H1 (cell line): ENCODE data around the gene CBX2. TPM values are rescaled to one million over a fixed set of nuclear protein-coding genes. Genes with fewer than 3 reads are reported as not detected.

ENCODE experiments used
- CTCF ChIA-PET: fragments of 300-600 bp; sonication (Branson Sonifier 250); formaldehyde crosslinking; loops from one replicate; lab custom pipeline; 2021; ENCODE audit not compliant: partially characterized antibody; lab: Charles Lee
- POLR2A ChIA-PET: fragments of 300-600 bp; sonication (Branson Sonifier 250); formaldehyde crosslinking; loops from one replicate; lab custom pipeline; 2021; ENCODE audit warnings: inconsistent platforms; ENCODE audit not compliant: partially characterized antibody; lab: Charles Lee
- DNase-seq, 2 experiments: peaks; one replicate each; pipeline versions ENCODE4 v3.0.0 to v3.0.0-alpha.2; 2010 to 2022; ENCODE audit warnings: low spot score in 2 of 2, low read depth in 1 of 2, mixed read lengths in 1 of 2
- FAIRE-seq: peaks from 2 replicates; lab custom pipeline; 2011; peaks lifted over from hg19 to GRCh38; lab: Jason Lieb, UNC
- H2AFZ ChIP-seq: 2 replicates; pipeline ENCODE4 v1.8.1; 2012; ENCODE audit warnings: low read length, inconsistent platforms
- H2AK5ac ChIP-seq: 2 replicates; pipeline ENCODE4 v1.6.1; 2013; ENCODE audit warnings: low read depth, low read length
- H2BK120ac ChIP-seq: replicated peaks from 2 replicates; pipeline ENCODE3; 2013; ENCODE audit warnings: low read depth, low read length, inconsistent platforms
- H2BK12ac ChIP-seq: 2 replicates; pipeline ENCODE4 v1.6.1; 2013; ENCODE audit warnings: low read depth, low read length
- H2BK15ac ChIP-seq: 2 replicates; pipeline ENCODE4 v1.6.1; 2013; ENCODE audit warnings: low read length
- H2BK20ac ChIP-seq: 2 replicates; pipeline ENCODE4 v1.6.1; 2013; ENCODE audit warnings: low read length
- H2BK5ac ChIP-seq: 2 replicates; pipeline ENCODE4 v1.6.1; 2013; ENCODE audit warnings: low read depth, low read length
- H3K14ac ChIP-seq: 2 replicates; pipeline ENCODE4 v1.6.1; 2013; ENCODE audit warnings: inconsistent platforms; ENCODE audit not compliant: insufficient read length
- H3K18ac ChIP-seq: 2 replicates; pipeline ENCODE4 v1.6.1; 2013; ENCODE audit warnings: low read length; ENCODE audit errors: extremely low read depth
- H3K23ac ChIP-seq: 2 replicates; pipeline ENCODE4 v1.6.1; 2013; ENCODE audit warnings: inconsistent platforms; ENCODE audit not compliant: insufficient read length
- H3K23me2 ChIP-seq: 2 replicates; pipeline ENCODE4 v1.6.1; 2013; ENCODE audit warnings: low read depth, low read length
- H3K27ac ChIP-seq: 2 replicates; pipeline ENCODE4 v1.6.1; 2011; ENCODE audit warnings: low read depth, low read length, inconsistent platforms
- H3K27me3 ChIP-seq, 4 experiments: replicated peaks in 1 of 4; 1 replicate in 1 of 4; 2 replicates in 3 of 4; pipeline versions ENCODE4 v1.6.1 to v1.8.1; 2011 to 2013; ENCODE audit warnings: low read length in 3 of 4, mild to moderate bottlenecking in 3 of 4, inconsistent platforms in 2 of 4, mixed read lengths in 2 of 4, moderate library complexity in 1 of 4; ENCODE audit not compliant: control insufficient read depth in 3 of 4, insufficient read depth in 3 of 4; ENCODE audit errors: extremely low read depth in 1 of 4
- H3K36me3 ChIP-seq, 4 experiments: 2 replicates each; pipeline versions ENCODE4 v1.6.1 to v1.8.1; 2011 to 2013; ENCODE audit warnings: mild to moderate bottlenecking in 4 of 4, low read length in 3 of 4, moderate library complexity in 2 of 4, control low read depth in 1 of 4, inconsistent platforms in 1 of 4; ENCODE audit not compliant: insufficient read depth in 4 of 4, control insufficient read depth in 2 of 4
- H3K4ac ChIP-seq: replicated peaks from 2 replicates; pipeline ENCODE3; 2013; ENCODE audit warnings: low read length, low read depth, mixed read lengths, inconsistent platforms; ENCODE audit not compliant: insufficient read length
- H3K4me1 ChIP-seq, 4 experiments: replicated peaks in 1 of 4; 1 replicate in 1 of 4; 2 replicates in 3 of 4; pipeline versions ENCODE4 v1.6.1 to v1.8.1; 2011 to 2013; ENCODE audit warnings: low read length in 3 of 4, inconsistent platforms in 2 of 4, mixed read lengths in 1 of 4; ENCODE audit not compliant: insufficient read depth in 4 of 4, control insufficient read depth in 3 of 4
- H3K4me2 ChIP-seq, 2 experiments: 2 replicates each; pipeline versions ENCODE4 v1.6.1 to v1.8.1; 2011 to 2013; ENCODE audit warnings: low read depth in 2 of 2, low read length in 2 of 2, control low read depth in 1 of 2, inconsistent platforms in 1 of 2, mild to moderate bottlenecking in 1 of 2; ENCODE audit not compliant: insufficient read depth in 1 of 2
- H3K4me3 ChIP-seq, 4 experiments: fragments of 200-600, 300-600 bp in 1 of 4; sonication (generic), shearing (Covaris generic), sonication (Bioruptor Twin) in 1 of 4; 2 replicates each; pipeline versions ENCODE4 v1.5.1 to v1.8.1; 2011 to 2016; ENCODE audit warnings: low read length in 4 of 4, low read depth in 3 of 4, control low read depth in 2 of 4, inconsistent platforms in 2 of 4, mild to moderate bottlenecking in 2 of 4, mixed read lengths in 1 of 4, moderate library complexity in 1 of 4; ENCODE audit not compliant: insufficient read depth in 2 of 4; ENCODE audit errors: extremely low read depth in 1 of 4
- H3K56ac ChIP-seq: replicated peaks from 2 replicates; pipeline ENCODE3; 2013; ENCODE audit warnings: low read depth, mild to moderate bottlenecking, mixed read lengths, low read length, inconsistent platforms; ENCODE audit not compliant: insufficient read length
- H3K79me1 ChIP-seq: 2 replicates; pipeline ENCODE4 v1.6.1; 2013; ENCODE audit warnings: low read depth, low read length, control low read depth
- H3K79me2 ChIP-seq, 2 experiments: 2 replicates each; pipeline versions ENCODE4 v1.6.1 to v1.8.1; 2012 to 2013; ENCODE audit warnings: low read length in 2 of 2, mild to moderate bottlenecking in 2 of 2, inconsistent platforms in 1 of 2; ENCODE audit not compliant: insufficient read depth in 2 of 2, control insufficient read depth in 1 of 2
- H3K9ac ChIP-seq, 4 experiments: replicated peaks in 1 of 4; 1 replicate in 1 of 4; 2 replicates in 3 of 4; pipeline versions ENCODE4 v1.6.1 to v1.8.1; 2011 to 2013; ENCODE audit warnings: low read depth in 3 of 4, low read length in 3 of 4, control low read depth in 2 of 4, mild to moderate bottlenecking in 2 of 4, moderate library complexity in 2 of 4, inconsistent platforms in 1 of 4; ENCODE audit errors: extremely low read depth in 1 of 4
- H3K9me3 ChIP-seq, 2 experiments: 2 replicates each; pipeline versions ENCODE4 v1.6.1 to v1.8.1; 2012 to 2013; ENCODE audit warnings: mild to moderate bottlenecking in 2 of 2, moderate library complexity in 2 of 2, control low read depth in 1 of 2, inconsistent platforms in 1 of 2, low read depth in 1 of 2, low read length in 1 of 2, mixed read lengths in 1 of 2; ENCODE audit not compliant: insufficient read depth in 2 of 2
- H4K20me1 ChIP-seq, 2 experiments: replicated peaks in 1 of 2; 2 replicates each; pipeline versions ENCODE3 to v1.8.1; 2011 to 2013; ENCODE audit warnings: inconsistent platforms in 2 of 2, low read length in 2 of 2, mild to moderate bottlenecking in 1 of 2; ENCODE audit not compliant: insufficient read depth in 2 of 2, control insufficient read depth in 1 of 2
- H4K5ac ChIP-seq: 2 replicates; pipeline ENCODE4 v1.6.1; 2013; ENCODE audit warnings: low read length, low read depth, mixed read lengths, inconsistent platforms; ENCODE audit not compliant: insufficient read length
- H4K8ac ChIP-seq: 2 replicates; pipeline ENCODE4 v1.8.0; 2013; ENCODE audit warnings: mild to moderate bottlenecking, moderate library complexity, low read length, inconsistent platforms; ENCODE audit not compliant: insufficient read depth; ENCODE audit errors: extremely low read depth
- H4K91ac ChIP-seq: replicated peaks from 2 replicates; pipeline ENCODE3; 2013; ENCODE audit warnings: low read length, mixed read lengths, inconsistent platforms; ENCODE audit not compliant: insufficient read length
- ASH2L ChIP-seq: fragments of 200-600, 300-600 bp; sonication (generic); IDR thresholded peaks from one replicate; pipeline ENCODE4 v1.7.1; 2017; ENCODE audit warnings: low read length
- CHD1 ChIP-seq: IDR thresholded peaks from 2 replicates; pipeline ENCODE4 v1.6.1; 2012; ENCODE audit warnings: low read depth, low read length, improper control_type of control experiment
- POLR2A ChIP-seq, 2 experiments: IDR thresholded peaks; 1 replicate in 1 of 2; 2 replicates in 1 of 2; pipeline ENCODE4 v1.6.1; 2011; ENCODE audit warnings: low read depth in 2 of 2, low read length in 2 of 2, mild to moderate bottlenecking in 2 of 2; ENCODE audit errors: control extremely low read depth in 1 of 2
- POLR2AphosphoS5 ChIP-seq: IDR thresholded peaks from 2 replicates; pipeline ENCODE4 v1.6.1; 2011; ENCODE audit warnings: low read depth, low read length
- RNF2 ChIP-seq: fragments of 200-900, 300-1000 bp; sonication (generic); IDR thresholded peaks from 2 replicates; pipeline ENCODE4 v1.7.1; 2016; ENCODE audit warnings: borderline replicate concordance, low read depth, mild to moderate bottlenecking, antibody characterized with exemption, low read length; ENCODE audit not compliant: poor library complexity, severe bottlenecking; ENCODE audit errors: missing control alignments
- SIRT6 ChIP-seq: IDR thresholded peaks from one replicate; pipeline ENCODE4 v1.7.1; 2012; ENCODE audit warnings: low read length, inconsistent platforms
- SP1 ChIP-seq: IDR thresholded peaks from 2 replicates; pipeline ENCODE4 v1.6.1; 2011; ENCODE audit warnings: low read depth, low read length
- SP2 ChIP-seq: IDR thresholded peaks from 2 replicates; pipeline ENCODE4 v1.6.1; 2012; ENCODE audit warnings: mild to moderate bottlenecking, low read length, inconsistent platforms
- SUZ12 ChIP-seq: fragments of 200-600 bp; sonication (generic); IDR thresholded peaks from 2 replicates; pipeline ENCODE4 v1.6.1; 2012; ENCODE audit warnings: mild to moderate bottlenecking, inconsistent platforms, low read length, moderate library complexity, mixed read lengths
- TBP ChIP-seq: IDR thresholded peaks from 2 replicates; pipeline ENCODE4 v1.6.1; 2011; ENCODE audit warnings: low read depth, low read length, improper control_type of control experiment
- TCF12 ChIP-seq: IDR thresholded peaks from 2 replicates; pipeline ENCODE4 v1.6.1; 2011; ENCODE audit warnings: low read depth, mild to moderate bottlenecking, low read length
- ZNF274 ChIP-seq: IDR thresholded peaks from 2 replicates; pipeline ENCODE4 v1.7.0; 2012; ENCODE audit warnings: low read length, borderline replicate concordance; ENCODE audit errors: extremely low read depth
- WGBS, 2 experiments: shearing (Covaris generic) in 1 of 2; methylation state at CpG; one replicate each; pipeline versions ENCODE4 v1.1.6 to v1.1.7; 2013 to 2015; ENCODE audit warnings: low lambda C conversion rate in 2 of 2, mixed read lengths in 2 of 2, inconsistent platforms in 1 of 2, low coverage in 1 of 2, missing lambda C conversion rate in 1 of 2; ENCODE audit not compliant: insufficient replicate concordance in 2 of 2, insufficient coverage in 1 of 2, insufficient read length in 1 of 2; ENCODE audit errors: extremely low coverage in 1 of 2, missing lambda C conversion rate in 1 of 2; 5-methylcytosine and 5-hydroxymethylcytosine counted together
- polyA plus RNA-seq, 7 experiments: library from polyadenylated mRNA; depleted of rRNA in 3 of 7; stranded (reverse) in 5 of 7; unstranded in 2 of 7; fragments of >200 nt in 5 of 7; fragments of 200-250 nt in 2 of 7; gene quantifications; 1 replicate in 5 of 7; 2 replicates in 1 of 7; 4 replicates in 1 of 7; pipeline versions ENCODE4 v1.2.1 to v1.2.3, GENCODE V29; 2011 to 2013; ENCODE audit warnings: missing spikeins in 2 of 7, mixed read lengths in 2 of 7
- total RNA-seq: library from RNA; stranded (reverse); fragmentation: NEBNext Ultra II Directional; extraction: Animal tissue kit (Norgen Biotek cat#: 25700); gene quantifications from 2 replicates; pipeline ENCODE4 v1.2.1, GENCODE V29; 2021
- TF ChIP-seq, protein P1 (sequence below): IDR thresholded peaks from 2 replicates; pipeline ENCODE4 v1.6.1; 2011; ENCODE audit warnings: low read length, improper control_type of control experiment

Gene CBX2
- total and polyA plus RNA-seq, 2 of the 8 experiments (the other 6 are each of a cell fraction or from before 2014, with no cell fraction given), result 64.3 to 83.9 TPM

DNA sequence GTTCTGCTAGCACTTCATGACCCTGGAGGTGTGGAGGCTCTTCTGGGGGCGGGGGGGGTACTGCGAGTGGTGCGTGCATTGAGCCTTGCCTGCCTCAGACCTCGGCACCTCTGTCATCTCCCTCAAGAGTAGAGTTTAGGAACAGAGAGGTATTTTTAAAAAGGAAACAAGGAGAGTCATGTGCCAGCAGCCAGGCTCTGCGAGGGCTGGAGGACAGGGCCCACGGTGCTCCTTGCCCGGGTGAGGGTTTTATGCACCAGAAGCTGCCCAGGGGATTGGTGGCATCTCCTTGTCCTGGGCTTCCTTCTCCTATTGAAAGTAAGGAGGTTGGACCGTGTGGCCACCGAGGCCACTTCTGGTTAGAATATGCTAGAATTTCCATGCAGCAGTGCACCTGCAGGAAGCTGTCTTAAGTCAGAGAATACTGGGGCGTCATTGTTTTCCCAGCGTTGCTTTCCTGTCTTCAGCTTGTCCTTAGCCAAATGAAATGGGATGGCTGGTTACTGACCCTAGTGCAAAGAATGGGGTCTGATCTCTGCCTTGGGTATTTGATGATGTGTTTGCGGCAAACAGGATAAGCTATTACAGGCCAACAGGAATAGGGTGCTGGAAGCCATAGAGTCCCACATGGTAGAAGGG is 3.2 kb downstream of the CBX2 start:
- Histone ChIP-seq H3K9ac (no peak overlapping the region), H2BK120ac (no peak overlapping the region), H3K56ac (no peak overlapping the region), H3K18ac (no peak overlapping the region), H3K4ac (no peak overlapping the region), H4K5ac (no peak overlapping the region), H3K27ac (no peak overlapping the region), H3K79me1 (peaks cover 34% of the 10 kb centered on the region), H3K27me3 (no peaks in the 10 kb centered on the region), H3K4me1 (peaks cover 4 to 26% (median 15%) of the 10 kb centered on the region in 4 experiments), H2BK12ac (no peak overlapping the region), H2AFZ (no peak overlapping the region), H2BK20ac (no peak overlapping the region), H2BK5ac (no peak overlapping the region), H3K36me3 (peaks cover 25 to 65% (median 47%) of the 10 kb centered on the region in 4 experiments; a peak in 7 of 8 replicates), H3K23me2 (peaks cover 10% of the 10 kb centered on the region), H2AK5ac (no peak overlapping the region), H4K91ac (no peak overlapping the region), H3K9me3 (no peaks in the 10 kb centered on the region), H4K20me1 (peaks cover 27 to 48% of the 10 kb centered on the region in 2 experiments), H3K14ac (no peak overlapping the region), H3K23ac (no peak overlapping the region), H2BK15ac (no peak overlapping the region), H3K4me3 (no peak overlapping the region), H3K79me2 (peaks cover 0 to 29% of the 10 kb centered on the region in 2 experiments; a peak in 2 of 4 replicates), H4K8ac (no peak overlapping the region), H3K4me2 (no peak overlapping the region)
- FAIRE-seq (no peak), DNase-seq (no peak)
- TF ChIP-seq CHD1 (no peak), TBP (no peak), POLR2AphosphoS5 (peak; percentile 29; the same call in 1 of the 2 replicates), SIRT6 (no peak), ASH2L (no peak), POLR2A (IDR thresholded peaks at IDR 0.05; ENCODE audit: control extremely low read depth in 1 of 2, low read depth in 2 of 2, low read length in 2 of 2) (peak in 1 of 2 experiments; percentile 41; a peak in 2 of 3 replicates), RNF2 (no peak), SP2 (no peak), ZNF274 (no peak), SP1 (no peak), TCF12 (no peak), SUZ12 (no peak)
- TF ChIP-seq, protein P1, sequence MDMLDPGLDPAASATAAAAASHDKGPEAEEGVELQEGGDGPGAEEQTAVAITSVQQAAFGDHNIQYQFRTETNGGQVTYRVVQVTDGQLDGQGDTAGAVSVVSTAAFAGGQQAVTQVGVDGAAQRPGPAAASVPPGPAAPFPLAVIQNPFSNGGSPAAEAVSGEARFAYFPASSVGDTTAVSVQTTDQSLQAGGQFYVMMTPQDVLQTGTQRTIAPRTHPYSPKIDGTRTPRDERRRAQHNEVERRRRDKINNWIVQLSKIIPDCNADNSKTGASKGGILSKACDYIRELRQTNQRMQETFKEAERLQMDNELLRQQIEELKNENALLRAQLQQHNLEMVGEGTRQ, result no peak
- CTCF ChIA-PET, result interaction anchor here (0.8 to 2.5 kb wide), 8 partner anchors 8 to 388 kb away, joined by 3 to 10 read pairs (median 3); no protein-coding TSS in a partner anchor
- POLR2A ChIA-PET, result interaction anchor here (0.5 to 4.2 kb wide), 9 partner anchors 8 to 54 kb away, joined by 3 to 18 read pairs (median 4); partner anchors contain the start of gene CBX8
- 90% methylated on average over 12 of the region's 12 CpGs; no CpG with 5 or more reads in 1 of the 2 experiments for WGBS, 2 experiments
